ENCODE measurements around the gene CRLF3. TPM values are rescaled to one million over a fixed set of nuclear protein-coding genes. Genes with fewer than 3 reads are reported as not detected.

The CRLF3 gene
- total RNA-seq, 1 experiment from 2014 or later = 28.6 TPM

- Histone ChIP-seq H3K27ac (ENCODE audit: low read length) (peak within 1 kb of the TSS; percentile 98), H3K4me3 (ENCODE audit: low read depth in 2 of 2, low read length in 2 of 2) (peak within 1 kb of the TSS; percentile 78 to 88), H3K27me3 (ENCODE audit: control insufficient read depth, insufficient read depth, low read length) (no peaks in the 10 kb centered on the region), H3K36me3 (ENCODE audit: control insufficient read depth, insufficient read depth, low read length) (no peaks in the 10 kb centered on the region; the same call in 1 of the 2 replicates), H3K4me1 (ENCODE audit: control insufficient read depth, insufficient read depth, low read length) (peaks cover 15% of the 10 kb centered on the region), H3K9me3 (ENCODE audit: control insufficient read depth, insufficient read depth, low read depth, low read length) (no peaks in the 10 kb centered on the region)
- intact Hi-C loops (cut with micrococcal nuclease; ENCODE audit: unreplicated experiment) = no loop called here
- DNase-seq (ENCODE audit: low read depth, low spot score) (peak; percentile 64), ATAC-seq (peak; percentile 98)
- no TSS peak for BruUV-seq (replicated peaks)
- in situ Hi-C loops (cut with HindIII; ENCODE audit: low pct_unique_long_range_greater_than_20kb, low sequenced_read_pairs) = no loop called here
- TF ChIP-seq CTCF (IDR thresholded peaks at IDR 0.05) (no peak), POLR2AphosphoS5 (IDR thresholded peaks at IDR 0.05; ENCODE audit: low read depth, low read length) (peak; percentile 93), SIN3A (IDR thresholded peaks at IDR 0.05; ENCODE audit: borderline replicate concordance, insufficient read depth, low read depth, low read length) (peak; percentile 98), TCF7L2 (IDR thresholded peaks at IDR 0.05; ENCODE audit: low read depth, low read length) (no peak), REST (IDR thresholded peaks at IDR 0.05; ENCODE audit: insufficient read depth in 1 of 2, low read depth in 2 of 2, low read length in 1 of 2) (peak in 1 of 2 experiments; percentile 67; a peak in 2 of 4 replicates)
- CTCF ChIA-PET = no interaction called here
- POLR2A ChIA-PET = no interaction called here
Measured at GRCh38 chr17:30831663-30832437, 7.4 kb upstream of the CRLF3 start, which contains the start of gene ATAD5. Gene ATAD5 (plus strand): TSS chr17:30831966. CDS start chr17:30832348, 382 bp downstream.

DNA sequence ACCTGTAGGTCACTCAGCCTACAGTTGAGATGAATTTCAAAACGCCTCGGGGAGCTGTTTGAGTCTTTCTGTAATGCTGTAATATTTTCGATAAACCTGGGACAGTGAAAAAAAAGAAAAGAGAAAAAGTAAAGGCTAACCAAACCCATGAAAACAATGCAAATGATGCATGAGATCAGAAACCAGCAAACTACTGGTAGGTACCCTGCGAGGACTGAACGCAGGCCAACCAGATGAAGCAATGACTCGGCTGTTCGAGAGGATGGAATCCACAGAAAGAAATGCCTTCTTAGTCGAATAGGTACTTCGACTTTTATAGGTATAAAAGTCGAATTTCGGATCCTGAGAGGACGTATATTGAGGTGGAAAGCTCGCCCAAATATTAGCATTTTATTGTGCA, 6.8 kb upstream of the CRLF3 start:
- H3K4me1 ChIP-seq (ENCODE audit: control insufficient read depth, insufficient read depth, low read length) = peaks cover 15% of the 10 kb centered on the region
- DNase-seq (ENCODE audit: low read depth, low spot score) (no peak), ATAC-seq (peak; percentile 65)
- H3K27me3 ChIP-seq (ENCODE audit: control insufficient read depth, insufficient read depth, low read length) = no peaks in the 10 kb centered on the region
- ChIA-PET CTCF (no interaction called here), POLR2A (no interaction called here)
- H3K27ac ChIP-seq (ENCODE audit: low read length) = peak overlapping the region; percentile 98
- TF ChIP-seq REST (IDR thresholded peaks at IDR 0.05; ENCODE audit: insufficient read depth in 1 of 2, low read depth in 2 of 2, low read length in 1 of 2) (no peak), POLR2AphosphoS5 (IDR thresholded peaks at IDR 0.05; ENCODE audit: low read depth, low read length) (no peak), SIN3A (IDR thresholded peaks at IDR 0.05; ENCODE audit: borderline replicate concordance, insufficient read depth, low read depth, low read length) (no peak), CTCF (IDR thresholded peaks at IDR 0.05) (no peak), TCF7L2 (IDR thresholded peaks at IDR 0.05; ENCODE audit: low read depth, low read length) (no peak)
- intact Hi-C loops (cut with micrococcal nuclease; ENCODE audit: unreplicated experiment) = no loop called here
- peak overlapping the region; percentile 78 to 88 for H3K4me3 ChIP-seq (ENCODE audit: low read depth in 2 of 2, low read length in 2 of 2)
- in situ Hi-C loops (cut with HindIII; ENCODE audit: low pct_unique_long_range_greater_than_20kb, low sequenced_read_pairs) = no loop called here
- no peaks in the 10 kb centered on the region for H3K9me3 ChIP-seq (ENCODE audit: control insufficient read depth, insufficient read depth, low read depth, low read length)
- H3K36me3 ChIP-seq (ENCODE audit: control insufficient read depth, insufficient read depth, low read length) = no peaks in the 10 kb centered on the region; the same call in 1 of the 2 replicates
- TSS peak; percentile 88 for BruUV-seq (replicated peaks)

Data from Panc1 (cell line).